22Rv1 (cell line): ENCODE measurements around the gene GTF2A1.

Source experiments
- CTCF ChIP-seq: fragments of 450-650 bp; IDR thresholded peaks from 2 replicates; pipeline ENCODE4 v1.5.1; 2017; ENCODE audit warnings: mild to moderate bottlenecking
- ZFX ChIP-seq: fragments of 450-650 bp; IDR thresholded peaks from 2 replicates; pipeline ENCODE4 v1.6.1; 2017; ENCODE audit warnings: antibody characterized with exemption, borderline replicate concordance

GRCh38 chr14:81265636-81266169 lies 44.9 kb upstream of the GTF2A1 start:
- TF ChIP-seq CTCF (no peak), ZFX (no peak)
